Measurements from ENCODE around the gene PPARD. TPM values are rescaled to one million over a fixed set of nuclear protein-coding genes. Genes with fewer than 3 reads are reported as not detected.

The PPARD gene
- total RNA-seq, 1 donor from 2014 or later: 12.6 TPM

- DNase-seq (ENCODE audit: extremely low read depth, low read depth, low spot score): no peak
Measured at GRCh38 chr6:35465646-35466045, 123.3 kb downstream of the PPARD start.

GRCh38 chr6:35468181-35468979 is 126.0 kb downstream of the PPARD start, which contains the start of gene RPL10A:
Gene RPL10A, plus strand, starts transcription at chr6:35468401. Its CDS starts 34 bp downstream, at chr6:35468435.
- DNase-seq (ENCODE audit: extremely low read depth, low read depth, low spot score): peak; percentile 88

- DNase-seq (ENCODE audit: extremely low read depth, low read depth, low spot score): no peak
Measured at GRCh38 chr6:35468980-35469750, 126.8 kb downstream of the PPARD start.

- DNase-seq (ENCODE audit: extremely low read depth, low read depth, low spot score): no peak
Measured at GRCh38 chr6:35469751-35470662, 127.6 kb downstream of the PPARD start.

- no peak for DNase-seq (ENCODE audit: extremely low read depth, low read depth, low spot score)
Measured at GRCh38 chr6:35470663-35471120, 128.3 kb downstream of the PPARD start.

- DNase-seq (ENCODE audit: extremely low read depth, low read depth, low spot score): no peak
Measured at GRCh38 chr6:35471836-35472345, 129.5 kb downstream of the PPARD start.

- no peak for DNase-seq (ENCODE audit: extremely low read depth, low read depth, low spot score)
Measured at GRCh38 chr6:35473075-35473849, 130.9 kb downstream of the PPARD start.

GRCh38 chr6:35473850-35474130 is 131.4 kb downstream of the PPARD start:
- no peak for DNase-seq (ENCODE audit: extremely low read depth, low read depth, low spot score)

GRCh38 chr6:35474131-35474941 is 132.0 kb downstream of the PPARD start:
- DNase-seq (ENCODE audit: extremely low read depth, low read depth, low spot score): no peak

GRCh38 chr6:35474942-35475570 is 132.7 kb downstream of the PPARD start:
- no peak for DNase-seq (ENCODE audit: extremely low read depth, low read depth, low spot score)

GRCh38 chr6:35475573-35475972 is 133.2 kb downstream of the PPARD start:
- no peak for DNase-seq (ENCODE audit: extremely low read depth, low read depth, low spot score)

- DNase-seq (ENCODE audit: extremely low read depth, low read depth, low spot score): no peak
Measured at GRCh38 chr6:35476004-35476403, 133.6 kb downstream of the PPARD start.

- DNase-seq (ENCODE audit: extremely low read depth, low read depth, low spot score): no peak
Measured at GRCh38 chr6:35477028-35477427, 134.7 kb downstream of the PPARD start.

Other genes with a start within 250 kb of the PPARD start
- 0.41 TPM in 1 of 2 replicates, not detected in the other for gene TCP11, start 201.2 kb upstream of the PPARD start, total RNA-seq
- gene SCUBE3, start 128.6 kb upstream of the PPARD start, total RNA-seq: 0.73 and 2.3 TPM in 2 replicates
- 19.2 and 20.8 TPM in 2 replicates for gene ZNF76, start 82.8 kb upstream of the PPARD start, total RNA-seq
- gene DEF6, start 44.7 kb upstream of the PPARD start, total RNA-seq: 2.1 and 3.4 TPM in 2 replicates
- gene FANCE, start 109.8 kb downstream of the PPARD start, total RNA-seq: 2.7 and 3.7 TPM in 2 replicates
- 885 and 1,342 TPM in 2 replicates for gene RPL10A, start 125.8 kb downstream of the PPARD start, total RNA-seq
- gene TEAD3, start 154.5 kb downstream of the PPARD start, total RNA-seq: 1.8 and 4.8 TPM in 2 replicates
- gene TULP1, start 170.3 kb downstream of the PPARD start, total RNA-seq: not detected in 2 replicates

Data from glomerular endothelial cell (primary cell).